Muscle of back (tissue), 11 donors: Measurements from ENCODE around the gene GRHL3. TPM values are rescaled to one million over a fixed set of nuclear protein-coding genes. Genes with fewer than 3 reads are reported as not detected.

ENCODE experiments used
- DNase-seq, 3 donors: peaks; one replicate each; pipeline versions ENCODE4 v3.0.0 to v3.0.0-alpha.2; 2013
- polyA plus RNA-seq, 10 donors: library from polyadenylated mRNA; unstranded; fragments of 120-200 nt; gene quantifications; one replicate each; pipeline ENCODE4 v1.2.1, GENCODE V29; 2013; ENCODE audit not compliant: insufficient read length in 10 of 10

GRHL3 gene
- polyA plus RNA-seq, 10 donors, result 0.08 to 10.4 (median 0.16) TPM; not detected in 2

- no peak for DNase-seq
Observed at GRCh38 chr1:24292887-24293286, 26.3 kb upstream of the GRHL3 start.

- DNase-seq, result no peak
Observed at GRCh38 chr1:24293392-24294227, 25.5 kb upstream of the GRHL3 start.

GRCh38 chr1:24294228-24294672 is 24.9 kb upstream of the GRHL3 start:
- peak in 1 of 3 donors; percentile 86 for DNase-seq

- DNase-seq, result no peak
Observed at GRCh38 chr1:24294716-24295371, 24.3 kb upstream of the GRHL3 start.

GRCh38 chr1:24295535-24295934 is 23.6 kb upstream of the GRHL3 start:
- DNase-seq, result no peak

- no peak for DNase-seq
Observed at GRCh38 chr1:24297187-24297851, 21.8 kb upstream of the GRHL3 start.

- DNase-seq, result no peak
Observed at GRCh38 chr1:24297852-24298232, 21.3 kb upstream of the GRHL3 start.

- DNase-seq, result no peak
Observed at GRCh38 chr1:24298606-24299005, 20.6 kb upstream of the GRHL3 start.

GRCh38 chr1:24299901-24300300 is 19.3 kb upstream of the GRHL3 start:
- DNase-seq, result no peak

GRCh38 chr1:24300971-24301784 is 18.0 kb upstream of the GRHL3 start:
- DNase-seq, result no peak

GRCh38 chr1:24301785-24302175 is 17.4 kb upstream of the GRHL3 start:
- DNase-seq, result no peak

GRCh38 chr1:24302209-24302611 is 16.9 kb upstream of the GRHL3 start:
- no peak for DNase-seq

- DNase-seq, result no peak
Observed at GRCh38 chr1:24303600-24303999, 15.6 kb upstream of the GRHL3 start.

- no peak for DNase-seq
Observed at GRCh38 chr1:24304763-24305162, 14.4 kb upstream of the GRHL3 start.

- no peak for DNase-seq
Observed at GRCh38 chr1:24308365-24309015, 10.7 kb upstream of the GRHL3 start.

GRCh38 chr1:24309762-24310485 is 9.2 kb upstream of the GRHL3 start:
- DNase-seq, result no peak

GRCh38 chr1:24311234-24311633 is 7.9 kb upstream of the GRHL3 start:
- DNase-seq, result no peak

GRCh38 chr1:24311741-24312140 is 7.4 kb upstream of the GRHL3 start:
- no peak for DNase-seq

GRCh38 chr1:24315391-24315790 is 3.8 kb upstream of the GRHL3 start:
- DNase-seq, result no peak

- no peak for DNase-seq
Observed at GRCh38 chr1:24316645-24317044, 2.5 kb upstream of the GRHL3 start.

- DNase-seq, result no peak
Observed at GRCh38 chr1:24317081-24317480, 2.1 kb upstream of the GRHL3 start.
